GM12873 (cell line): ENCODE measurements around the gene DDIT3.

Source experiments
- CTCF ChIP-seq: IDR thresholded peaks from 2 replicates; pipeline ENCODE4 v1.5.1; 2012; ENCODE audit warnings: low read depth, mild to moderate bottlenecking, moderate library complexity, low read length, control low read depth; ENCODE audit not compliant: insufficient read depth; ENCODE audit errors: missing control alignments

DDIT3 gene

GRCh38 chr12:57517187-57517586, 3.1 kb downstream of the DDIT3 start:
- TF ChIP-seq CTCF = no peak

- TF ChIP-seq CTCF = no peak
These were observed 3.6 kb downstream of the DDIT3 start for GRCh38 chr12:57516617-57517153.

- TF ChIP-seq CTCF = no peak
These were observed 4.3 kb downstream of the DDIT3 start for GRCh38 chr12:57515934-57516541.

- TF ChIP-seq CTCF = no peak
These were observed 4.8 kb downstream of the DDIT3 start for GRCh38 chr12:57515408-57515933.

- TF ChIP-seq CTCF = no peak
These were observed 5.5 kb downstream of the DDIT3 start for GRCh38 chr12:57514720-57515407.

- no peak for TF ChIP-seq CTCF
These were observed 7.0 kb downstream of the DDIT3 start for GRCh38 chr12:57513266-57513665.

- TF ChIP-seq CTCF = no peak
These were observed 7.6 kb downstream of the DDIT3 start for GRCh38 chr12:57512665-57513064.
